Activated CD8-positive, alpha-beta T cell treated with anti-CD3 and anti-CD28 coated beads for 36 hours (primary cell): ENCODE measurements around the gene KCNQ1OT1. TPM values are rescaled to one million over a fixed set of nuclear protein-coding genes. Genes with fewer than 3 reads are reported as not detected.

Source experiments
- ATAC-seq: fragments of 200-7000 bp; cut with Tn5 transposase; one replicate; pipeline ENCODE4 v1.10.0; 2021; ENCODE audit warnings: mild to moderate bottlenecking, moderate library complexity
- CTCF ChIA-PET: fragments of 350-600 bp; sonication (Branson Sonifier 250); formaldehyde crosslinking; loops from one replicate; lab custom pipeline; 2021; ENCODE audit warnings: antibody characterized with exemption; lab: Charles Lee
- POLR2A ChIA-PET: fragments of 350-600 bp; sonication (Branson Sonifier 250); formaldehyde crosslinking; loops from one replicate; lab custom pipeline; 2021; ENCODE audit warnings: antibody characterized with exemption; lab: Charles Lee
- DNase-seq: peaks from one replicate; pipeline ENCODE4 v3.0.0-alpha.2; 2020
- H3K27ac Mint-ChIP-seq: one replicate; pipeline ENCODE4 v1.8.0; 2021; ENCODE audit warnings: mild to moderate bottlenecking, mixed read lengths
- H3K27me3 Mint-ChIP-seq: one replicate; pipeline ENCODE4 v1.8.0; 2021; ENCODE audit warnings: mixed read lengths
- H3K36me3 Mint-ChIP-seq: one replicate; pipeline ENCODE4 v1.8.0; 2021; ENCODE audit warnings: low read depth, mixed read lengths
- H3K4me1 Mint-ChIP-seq: one replicate; pipeline ENCODE4 v1.8.0; 2021; ENCODE audit warnings: low read depth, mixed read lengths
- H3K4me3 Mint-ChIP-seq: one replicate; pipeline ENCODE4 v1.8.0; 2021; ENCODE audit warnings: mild to moderate bottlenecking, moderate library complexity, mixed read lengths
- H3K9me3 Mint-ChIP-seq: one replicate; pipeline ENCODE4 v1.8.0; 2021; ENCODE audit warnings: mixed read lengths
- CTCF ChIP-seq: fragments of 200-600 bp; IDR thresholded peaks from one replicate; pipeline ENCODE4 v1.8.0; 2022; ENCODE audit warnings: antibody characterized with exemption, mild to moderate bottlenecking
- intact Hi-C: fragments of 100-400 bp; cut with micrococcal nuclease; formaldehyde crosslinking; loops from one replicate; pipeline ENCODE4 v1.10.0; 2022
- total RNA-seq, 2 experiments: library from RNA; stranded (reverse); gene quantifications; one replicate each; pipeline ENCODE4 v1.2.3, GENCODE V29; 2021

KCNQ1OT1 gene
- total RNA-seq, 2 experiments from 2014 or later = 0.22 to 0.23 TPM

DNA sequence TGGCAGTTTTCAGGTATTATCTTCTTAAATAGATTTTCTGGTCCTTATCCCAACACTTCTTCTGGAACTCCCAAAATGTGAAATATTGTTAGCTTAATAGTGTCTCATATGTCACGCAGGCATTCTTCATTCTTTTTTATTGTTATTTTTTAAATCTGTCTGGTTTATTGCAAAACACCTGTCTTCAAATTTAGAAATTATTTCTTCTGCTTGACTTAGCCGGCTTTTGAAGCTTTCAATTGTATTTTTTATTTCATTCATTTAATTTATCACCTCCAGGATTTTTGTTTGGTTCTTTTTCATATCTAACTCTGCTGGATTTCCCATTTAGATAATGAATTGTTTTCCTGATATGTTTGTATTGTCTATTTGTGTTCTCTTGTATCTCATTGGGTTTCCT, 49.9 kb downstream of the KCNQ1OT1 start:
- CTCF ChIA-PET = no interaction called here
- Mint-ChIP-seq H3K4me1 (no peaks in the 10 kb centered on the region), H3K4me3 (no peak overlapping the region), H3K27ac (no peak overlapping the region), H3K9me3 (peaks cover 31% of the 10 kb centered on the region), H3K27me3 (no peaks in the 10 kb centered on the region), H3K36me3 (peaks cover 31% of the 10 kb centered on the region)
- no peak for TF ChIP-seq CTCF
- POLR2A ChIA-PET = no interaction called here
- intact Hi-C loops = no loop called here
- DNase-seq (no peak), ATAC-seq (no peak)

DNA sequence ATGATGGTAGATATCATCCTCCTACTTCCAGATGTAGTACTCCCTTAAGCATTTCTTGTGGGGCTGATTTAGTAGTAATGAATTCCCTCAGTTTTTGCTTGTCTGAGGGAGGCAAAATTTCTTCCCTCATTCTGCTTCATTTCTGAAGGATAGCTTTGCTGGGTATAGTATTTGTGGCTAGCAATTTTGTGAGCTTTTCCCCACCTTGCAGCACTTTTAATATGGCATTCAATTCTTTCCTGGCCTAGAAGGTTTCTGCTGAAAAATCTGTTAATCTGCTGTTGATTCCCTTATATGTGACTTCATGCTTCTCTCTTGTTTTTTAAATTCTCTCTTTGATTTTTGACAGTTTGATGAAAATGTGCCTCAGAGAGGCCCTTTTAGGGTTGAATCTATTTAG, 50.4 kb downstream of the KCNQ1OT1 start:
- Mint-ChIP-seq H3K4me1 (no peaks in the 10 kb centered on the region), H3K36me3 (peaks cover 35% of the 10 kb centered on the region), H3K4me3 (no peak overlapping the region), H3K27me3 (no peaks in the 10 kb centered on the region), H3K27ac (no peak overlapping the region), H3K9me3 (peaks cover 35% of the 10 kb centered on the region)
- DNase-seq (no peak), ATAC-seq (no peak)
- intact Hi-C loops = no loop called here
- POLR2A ChIA-PET = no interaction called here
- CTCF ChIA-PET = no interaction called here
- TF ChIP-seq CTCF = no peak

GRCh38 chr11:2647953-2648352, 51.8 kb downstream of the KCNQ1OT1 start:
- CTCF ChIA-PET = no interaction called here
- H3K36me3 Mint-ChIP-seq = peaks cover 44% of the 10 kb centered on the region
- TF ChIP-seq CTCF = no peak
- H3K27me3 Mint-ChIP-seq = no peaks in the 10 kb centered on the region
- no peak for DNase-seq
- no peaks in the 10 kb centered on the region for H3K4me1 Mint-ChIP-seq
- no peak overlapping the region for H3K4me3 Mint-ChIP-seq
- no peak overlapping the region for H3K27ac Mint-ChIP-seq
- intact Hi-C loops = no loop called here
- POLR2A ChIA-PET = no interaction called here
- H3K9me3 Mint-ChIP-seq = peaks cover 45% of the 10 kb centered on the region
- ATAC-seq = no peak

DNA sequence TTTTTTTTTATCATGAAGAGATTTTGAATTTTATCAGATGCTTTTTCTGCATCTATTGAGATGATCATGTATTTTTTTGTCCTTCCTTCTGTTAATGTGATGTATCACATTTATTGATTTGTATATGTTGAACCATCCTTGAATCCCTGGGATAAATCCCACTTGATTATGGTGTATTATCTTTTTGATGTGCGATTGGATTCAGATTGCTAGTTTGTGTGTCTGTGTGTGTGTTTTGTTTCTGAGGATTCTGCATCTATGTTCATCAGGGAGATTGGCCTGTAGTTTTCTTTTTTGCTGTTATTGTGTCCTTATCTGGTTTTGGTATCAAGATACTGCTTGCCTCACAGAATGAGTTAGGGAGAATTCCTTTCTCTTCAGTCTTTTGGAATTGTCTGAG, 52.6 kb downstream of the KCNQ1OT1 start:
- POLR2A ChIA-PET = no interaction called here
- Mint-ChIP-seq H3K4me1 (no peaks in the 10 kb centered on the region), H3K27me3 (no peaks in the 10 kb centered on the region)

DNA sequence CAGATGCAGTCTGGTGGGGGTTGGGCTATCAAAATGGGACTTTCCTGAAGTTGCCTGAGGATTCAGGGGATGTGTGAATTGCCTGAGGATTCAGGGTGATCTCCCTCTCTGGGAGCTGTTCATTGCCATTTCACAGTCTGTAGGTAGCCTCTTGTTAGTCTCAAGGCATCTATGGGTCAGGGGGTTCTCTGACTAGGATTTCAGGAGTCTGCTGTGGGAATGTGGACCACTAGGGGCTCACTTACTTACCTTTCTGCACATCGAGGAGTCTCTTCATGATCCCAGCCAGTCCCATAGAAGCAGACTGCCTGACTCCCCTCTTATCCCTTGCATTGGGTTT, 54.0 kb downstream of the KCNQ1OT1 start:
- CTCF ChIA-PET = no interaction called here

More for the DNA sequence above, 52.6 kb downstream of the KCNQ1OT1 start:
- H3K36me3 Mint-ChIP-seq = peaks cover 48% of the 10 kb centered on the region
- intact Hi-C loops = no loop called here
- no peak overlapping the region for H3K4me3 Mint-ChIP-seq
- ATAC-seq (no peak), DNase-seq (no peak)
- CTCF ChIA-PET = no interaction called here
- no peak for TF ChIP-seq CTCF
- H3K27ac Mint-ChIP-seq = no peak overlapping the region
- H3K9me3 Mint-ChIP-seq = peaks cover 51% of the 10 kb centered on the region

More for the DNA sequence above, 54.0 kb downstream of the KCNQ1OT1 start:
- intact Hi-C loops = no loop called here
- TF ChIP-seq CTCF = no peak
- Mint-ChIP-seq H3K4me1 (no peaks in the 10 kb centered on the region), H3K9me3 (peaks cover 60% of the 10 kb centered on the region), H3K27ac (no peak overlapping the region), H3K27me3 (no peaks in the 10 kb centered on the region), H3K4me3 (no peak overlapping the region), H3K36me3 (peaks cover 55% of the 10 kb centered on the region)
- POLR2A ChIA-PET = no interaction called here
- DNase-seq (no peak), ATAC-seq (no peak)
